Endometrial microvascular endothelial cells (primary cell): ENCODE data around the gene TMEM81. TPM values are rescaled to one million over a fixed set of nuclear protein-coding genes. Genes with fewer than 3 reads are reported as not detected.

Experiments used
- in situ Hi-C: cut with HindIII; loops from 2 replicates; pipeline ENCODE4 v1.10.0; 2017; ENCODE audit warnings: low sequenced_read_pairs, low pct_unique_long_range_greater_than_20kb; ENCODE audit errors: inconsistent ontology term
- total RNA-seq: library from RNA; depleted of rRNA; stranded (reverse); fragments of >200 nt; gene quantifications from one replicate; pipeline ENCODE4 v1.2.3, GENCODE V29; 2015; ENCODE audit errors: inconsistent ontology term

The TMEM81 gene
- total RNA-seq, 1 donor from 2014 or later: 2.0 TPM

GRCh38 chr1:205062895-205063294 is 21.4 kb downstream of the TMEM81 start:
- in situ Hi-C loops: no loop called here

GRCh38 chr1:205062319-205062718 is 21.9 kb downstream of the TMEM81 start:
- in situ Hi-C loops: no loop called here

GRCh38 chr1:205061665-205062069 is 22.6 kb downstream of the TMEM81 start:
- in situ Hi-C loops: no loop called here

GRCh38 chr1:205061227-205061626 is 23.0 kb downstream of the TMEM81 start:
- in situ Hi-C loops: no loop called here

GRCh38 chr1:205060746-205061145 is 23.5 kb downstream of the TMEM81 start:
- in situ Hi-C loops: no loop called here

- in situ Hi-C loops: no loop called here
Measured at GRCh38 chr1:205059660-205060059, 24.6 kb downstream of the TMEM81 start.

- in situ Hi-C loops: no loop called here
Measured at GRCh38 chr1:205058853-205059252, 25.4 kb downstream of the TMEM81 start.

GRCh38 chr1:205057808-205058575 is 26.3 kb downstream of the TMEM81 start:
- in situ Hi-C loops: no loop called here

GRCh38 chr1:205056956-205057568 is 27.2 kb downstream of the TMEM81 start:
- in situ Hi-C loops: no loop called here

- in situ Hi-C loops: no loop called here
Measured at GRCh38 chr1:205056188-205056611, 28.1 kb downstream of the TMEM81 start.

- in situ Hi-C loops: no loop called here
Measured at GRCh38 chr1:205054013-205054412, 30.2 kb downstream of the TMEM81 start.

- in situ Hi-C loops: no loop called here
Measured at GRCh38 chr1:205053296-205053695, 31.0 kb downstream of the TMEM81 start.

- in situ Hi-C loops: no loop called here
Measured at GRCh38 chr1:205052690-205053089, 31.6 kb downstream of the TMEM81 start.

GRCh38 chr1:205049479-205049878 is 34.8 kb downstream of the TMEM81 start:
- in situ Hi-C loops: no loop called here

GRCh38 chr1:205048382-205048781 is 35.9 kb downstream of the TMEM81 start:
- in situ Hi-C loops: no loop called here

- in situ Hi-C loops: no loop called here
Measured at GRCh38 chr1:205047764-205048231, 36.5 kb downstream of the TMEM81 start.

GRCh38 chr1:205046870-205047269 is 37.4 kb downstream of the TMEM81 start:
- in situ Hi-C loops: no loop called here

GRCh38 chr1:205045146-205045545 is 39.1 kb downstream of the TMEM81 start:
- in situ Hi-C loops: no loop called here

- in situ Hi-C loops: no loop called here
Measured at GRCh38 chr1:205044741-205045140, 39.5 kb downstream of the TMEM81 start.

GRCh38 chr1:205043866-205044265 is 40.4 kb downstream of the TMEM81 start:
- in situ Hi-C loops: no loop called here
